Fibroblast of lung (primary cell): ENCODE measurements around the gene MAN2B2.

ENCODE experiments used
- EZH2 ChIP-seq: IDR thresholded peaks from 2 replicates; pipeline ENCODE4 v1.5.1; 2012; ENCODE audit warnings: low read length, control low read depth, mild to moderate bottlenecking; ENCODE audit errors: missing control alignments
- TF ChIP-seq, protein P1 (sequence below), 2 donors: IDR thresholded peaks in 1 of 2; conservative IDR thresholded peaks in 1 of 2; 1 replicate in 1 of 2; 2 replicates in 1 of 2; pipeline ENCODE4 v1.5.1; 2011 to 2012; ENCODE audit warnings: low read length in 2 of 2, control low read depth in 1 of 2, inconsistent platforms in 1 of 2, low read depth in 1 of 2, mild to moderate bottlenecking in 1 of 2

DNA sequence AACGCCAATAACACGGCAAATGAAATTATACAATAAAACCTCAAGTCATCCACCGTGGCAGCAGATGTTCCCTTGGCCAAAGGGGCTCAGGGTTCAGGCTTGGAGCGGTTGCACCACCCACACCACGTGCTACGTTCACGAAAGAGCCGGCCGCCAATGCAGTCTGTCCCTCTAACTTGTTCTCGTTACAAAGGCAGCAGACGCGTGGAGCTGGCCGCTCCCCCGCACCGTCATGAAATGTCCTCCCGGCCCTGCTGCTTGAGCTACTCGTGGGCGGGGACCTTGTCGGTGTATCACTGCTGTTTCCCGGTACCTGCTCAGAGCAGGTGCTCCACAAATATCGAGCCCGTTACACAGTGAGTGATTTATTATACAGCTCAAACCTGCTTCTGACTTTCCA is 36.4 kb upstream of the MAN2B2 start:
- TF ChIP-seq, protein P1, sequence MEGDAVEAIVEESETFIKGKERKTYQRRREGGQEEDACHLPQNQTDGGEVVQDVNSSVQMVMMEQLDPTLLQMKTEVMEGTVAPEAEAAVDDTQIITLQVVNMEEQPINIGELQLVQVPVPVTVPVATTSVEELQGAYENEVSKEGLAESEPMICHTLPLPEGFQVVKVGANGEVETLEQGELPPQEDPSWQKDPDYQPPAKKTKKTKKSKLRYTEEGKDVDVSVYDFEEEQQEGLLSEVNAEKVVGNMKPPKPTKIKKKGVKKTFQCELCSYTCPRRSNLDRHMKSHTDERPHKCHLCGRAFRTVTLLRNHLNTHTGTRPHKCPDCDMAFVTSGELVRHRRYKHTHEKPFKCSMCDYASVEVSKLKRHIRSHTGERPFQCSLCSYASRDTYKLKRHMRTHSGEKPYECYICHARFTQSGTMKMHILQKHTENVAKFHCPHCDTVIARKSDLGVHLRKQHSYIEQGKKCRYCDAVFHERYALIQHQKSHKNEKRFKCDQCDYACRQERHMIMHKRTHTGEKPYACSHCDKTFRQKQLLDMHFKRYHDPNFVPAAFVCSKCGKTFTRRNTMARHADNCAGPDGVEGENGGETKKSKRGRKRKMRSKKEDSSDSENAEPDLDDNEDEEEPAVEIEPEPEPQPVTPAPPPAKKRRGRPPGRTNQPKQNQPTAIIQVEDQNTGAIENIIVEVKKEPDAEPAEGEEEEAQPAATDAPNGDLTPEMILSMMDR (conservative IDR thresholded peaks at IDR 0.05 in 1 of 2, IDR thresholded peaks at IDR 0.05 in 1 of 2; ENCODE audit: low read depth in 1 of 2, low read length in 2 of 2), result no peak
- no peak for TF ChIP-seq EZH2
